ENCODE results near the gene TYW1B.
"Not testable (repeated sequence)": the region's sequence is repeated elsewhere in the genome, so short reads cannot be mapped to it uniquely, and the experiment has no call there.

The TYW1B gene

GRCh38 chr7:72808511-72808910, 19.5 kb downstream of the TYW1B start:
- DNase-seq = not testable (repeated sequence)

- not testable (repeated sequence) for DNase-seq
Measured at GRCh38 chr7:72806851-72807250, 21.1 kb downstream of the TYW1B start.

- DNase-seq = no peak
Measured at GRCh38 chr7:72805526-72806494, 22.2 kb downstream of the TYW1B start.

GRCh38 chr7:72803778-72804177, 24.2 kb downstream of the TYW1B start:
- DNase-seq = not testable (repeated sequence)

GRCh38 chr7:72801564-72801963, 26.4 kb downstream of the TYW1B start:
- DNase-seq = not testable (repeated sequence)

GRCh38 chr7:72795401-72795800, 32.6 kb downstream of the TYW1B start:
- DNase-seq = not testable (repeated sequence)

GRCh38 chr7:72793791-72794190, 34.2 kb downstream of the TYW1B start:
- DNase-seq = peak; percentile 81

- not testable (repeated sequence) for DNase-seq
Measured at GRCh38 chr7:72790698-72791060, 37.3 kb downstream of the TYW1B start.

- peak; percentile 79 for DNase-seq
Measured at GRCh38 chr7:72790048-72790697, 37.8 kb downstream of the TYW1B start.

- no peak for DNase-seq
Measured at GRCh38 chr7:72785166-72785955, 42.6 kb downstream of the TYW1B start.

GRCh38 chr7:72783601-72784370, 44.2 kb downstream of the TYW1B start:
- DNase-seq = peak; percentile 73

GRCh38 chr7:72781631-72782030, 46.4 kb downstream of the TYW1B start:
- no peak for DNase-seq

GRCh38 chr7:72781161-72781560, 46.8 kb downstream of the TYW1B start:
- DNase-seq = peak; percentile 54

GRCh38 chr7:72780289-72780894, 47.6 kb downstream of the TYW1B start:
- not testable (repeated sequence) for DNase-seq

- not testable (repeated sequence) for DNase-seq
Measured at GRCh38 chr7:72777167-72777566, 50.8 kb downstream of the TYW1B start.

GRCh38 chr7:72772627-72773026, 55.4 kb downstream of the TYW1B start:
- DNase-seq = not testable (repeated sequence)

GRCh38 chr7:72766994-72767393, 61.0 kb downstream of the TYW1B start:
- not testable (repeated sequence) for DNase-seq

- DNase-seq = no peak
Measured at GRCh38 chr7:72760602-72761001, 67.4 kb downstream of the TYW1B start.

- DNase-seq = no peak
Measured at GRCh38 chr7:72754312-72754711, 73.7 kb downstream of the TYW1B start.

GRCh38 chr7:72753781-72754180, 74.2 kb downstream of the TYW1B start:
- no peak for DNase-seq

- DNase-seq = not testable (repeated sequence)
Measured at GRCh38 chr7:72753229-72753628, 74.8 kb downstream of the TYW1B start.

GRCh38 chr7:72751978-72752377, 76.0 kb downstream of the TYW1B start:
- DNase-seq = peak; percentile 36

Data from NCI-H82 (cell line).